Right lobe of liver (tissue), 6 donors: ENCODE results near the gene CREBBP. TPM values are rescaled to one million over a fixed set of nuclear protein-coding genes. Genes with fewer than 3 reads are reported as not detected.
A peak's percentile ranks its signal among the peaks of the same experiment; 100 is the strongest.
"Not testable (repeated sequence)": the region's sequence is repeated elsewhere in the genome, so short reads cannot be mapped to it uniquely, and the experiment has no call there.

Experiments
- ATAC-seq, 4 donors: fragments of 200-7000 bp; cut with Tn5 transposase; one replicate each; pipeline ENCODE4 v1.9.1; 2020; ENCODE audit warnings: mild to moderate bottlenecking in 4 of 4, moderate library complexity in 4 of 4
- DNase-seq, 3 donors: peaks; one replicate each; pipeline ENCODE4 v3.0.0-alpha.2; 2020
- H3K27ac ChIP-seq, 3 donors: fragments of 200-600 bp; one replicate each; pipeline ENCODE4 v1.8.0; 2022
- H3K27me3 ChIP-seq, 2 donors: fragments of 200-600 bp; one replicate each; pipeline ENCODE4 v1.8.0; 2022
- H3K36me3 ChIP-seq, 4 donors: fragments of 200-600 bp; sonication (generic) in 1 of 4; one replicate each; pipeline versions ENCODE4 v1.5.1 to v1.8.0; 2017 to 2022; ENCODE audit warnings: control low read depth in 1 of 4
- H3K4me1 ChIP-seq, 4 donors: fragments of 200-600 bp; sonication (generic) in 1 of 4; one replicate each; pipeline versions ENCODE4 v1.5.1 to v1.8.0; 2017 to 2022; ENCODE audit warnings: control low read depth in 1 of 4
- H3K4me3 ChIP-seq, 3 donors: fragments of 200-600 bp; one replicate each; pipeline ENCODE4 v1.8.0; 2022
- H3K9me3 ChIP-seq, 4 donors: fragments of 200-600 bp; sonication (generic) in 1 of 4; one replicate each; pipeline versions ENCODE4 v1.5.1 to v1.8.0; 2017 to 2022; ENCODE audit warnings: control low read depth in 1 of 4
- CTCF ChIP-seq, 4 donors: fragments of 200-600 bp in 3 of 4; fragments of 450-650 bp in 1 of 4; IDR thresholded peaks; one replicate each; pipeline versions ENCODE4 v1.5.1 to v1.8.0; 2016 to 2022; ENCODE audit warnings: antibody characterized with exemption in 4 of 4, mild to moderate bottlenecking in 2 of 4
- POLR2A ChIP-seq: fragments of 450-650 bp; IDR thresholded peaks from one replicate; pipeline ENCODE4 v1.6.1; 2017; ENCODE audit warnings: antibody characterized with exemption, mild to moderate bottlenecking
- WGBS: methylation state at CpG from one replicate; pipeline ENCODE4 v1.1.6; 2018; ENCODE audit warnings: low coverage, low lambda C conversion rate; ENCODE audit not compliant: insufficient coverage; ENCODE audit errors: missing lambda C conversion rate; 5-methylcytosine and 5-hydroxymethylcytosine counted together
- intact Hi-C, 2 donors: fragments of 100-400 bp; cut with DNase I; formaldehyde crosslinking; loops; one replicate each; pipeline versions ENCODE4 v1.11.2 to v1.14.1; 2022
- total RNA-seq, 6 experiments: library from RNA; depleted of rRNA in 2 of 6; stranded (reverse); fragments of >200 nt in 2 of 6; fragmentation: NEBNext Ultra II Directional in 3 of 6; extraction: Animal tissue kit (Norgen Biotek cat#: 25700) in 3 of 6; gene quantifications; one replicate each; pipeline versions ENCODE4 v1.1.0 to v1.2.4, GENCODE V29; 2016 to 2023
- donor health status: DM: no; HTN: yes; CAD: no.
- donor health status: DM: no; HTN: no; CAD: no.
- donor health status: DM: no; HTN: no; CAD: no.
- donor health status: DM: no; HTN: yes; CAD: no.
- donor health status: DM: no; HTN: yes; CAD: no.

The CREBBP gene
- total RNA-seq, 6 experiments from 2014 or later, result 18.1 to 39.8 (median 29.2) TPM

DNA sequence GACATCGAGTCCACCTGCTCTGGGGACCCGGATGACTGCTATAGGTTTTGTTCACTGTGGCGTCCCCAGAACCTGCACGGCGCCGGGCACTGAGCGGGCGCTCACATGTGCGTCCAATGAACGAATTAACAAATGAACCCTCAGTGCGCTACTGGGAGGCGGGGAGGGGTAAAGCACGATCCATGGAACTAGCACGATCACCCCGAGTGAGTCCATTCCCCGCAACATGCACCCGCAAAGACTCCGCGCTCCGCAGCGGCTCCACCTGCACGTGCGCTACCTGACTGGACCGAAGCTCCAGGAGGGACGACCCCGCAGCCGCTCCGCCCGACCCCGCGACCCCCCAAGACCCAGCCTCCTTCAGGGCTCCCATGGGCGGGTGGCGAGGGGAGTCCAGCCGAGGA lies 163.7 kb downstream of the CREBBP start:
- Histone ChIP-seq H3K27ac (peak overlapping the region in 2 of 3 donors; percentile 80 to 85), H3K4me3 (peak overlapping the region; percentile 83 to 96 (median 96)), H3K4me1 (peaks cover 0 to 22% (median 6%) of the 10 kb centered on the region in 4 donors), H3K36me3 (no peaks in the 10 kb centered on the region), H3K27me3 (no peaks in the 10 kb centered on the region), H3K9me3 (no peaks in the 10 kb centered on the region)
- TF ChIP-seq CTCF (IDR thresholded peaks at IDR 0.05) (no peak), POLR2A (no peak)
- DNase-seq (no peak), ATAC-seq (peak; percentile 49 to 62 (median 58))
- intact Hi-C loops, result no loop called here
- WGBS, result under 1% methylated on average over 18 of the region's 34 CpGs

DNA sequence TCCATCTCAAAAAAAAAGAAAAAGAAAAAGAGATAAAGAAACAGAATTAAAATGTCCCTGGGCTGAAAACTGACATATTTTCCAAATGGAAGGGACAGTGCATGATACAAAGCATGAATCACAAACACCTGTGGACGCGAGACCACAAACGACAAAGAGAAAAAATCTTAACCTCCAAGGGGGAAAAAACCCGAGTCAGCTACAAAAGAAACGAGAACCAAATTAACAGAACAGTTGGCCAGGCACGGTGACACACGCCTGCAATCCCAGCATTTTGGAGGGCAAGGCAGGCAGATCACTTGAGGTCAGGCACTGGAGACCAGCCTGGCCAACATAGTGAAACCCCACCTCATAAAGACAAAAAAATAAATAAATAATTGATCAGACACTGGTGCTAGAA lies 165.1 kb downstream of the CREBBP start:
- Histone ChIP-seq H3K4me1 (peaks cover 0 to 27% (median 8%) of the 10 kb centered on the region in 4 donors), H3K9me3 (no peaks in the 10 kb centered on the region), H3K36me3 (no peaks in the 10 kb centered on the region), H3K27me3 (no peaks in the 10 kb centered on the region), H3K27ac (no peak overlapping the region), H3K4me3 (no peak overlapping the region)
- WGBS, result 88% methylated on average over 6 of the region's 7 CpGs
- DNase-seq, result no peak
- TF ChIP-seq CTCF (IDR thresholded peaks at IDR 0.05) (no peak), POLR2A (no peak)
- ATAC-seq, result no peak
- intact Hi-C loops, result no loop called here

DNA sequence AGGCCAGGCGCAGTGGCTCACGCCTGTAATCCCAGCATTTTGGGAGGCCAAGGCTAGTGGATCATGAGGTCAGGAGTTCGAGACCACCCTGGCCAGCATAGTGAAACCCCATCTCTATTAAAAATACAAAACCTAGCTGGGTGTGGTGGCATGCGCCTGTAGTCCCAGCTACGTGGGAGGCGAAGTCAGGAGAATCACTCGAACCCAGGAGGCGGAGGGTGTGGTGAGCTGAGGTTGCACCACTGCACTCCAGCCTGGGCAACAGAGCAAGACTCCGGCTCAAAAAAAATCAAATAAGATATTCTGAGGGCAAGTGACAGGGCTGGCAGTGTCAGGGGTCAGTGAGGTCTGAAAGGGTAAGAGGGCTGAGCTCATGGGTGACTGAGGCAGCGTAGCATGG lies 166.1 kb downstream of the CREBBP start:
- DNase-seq, H3K27ac ChIP-seq, H3K27me3 ChIP-seq, H3K36me3 ChIP-seq, intact Hi-C loops, H3K4me3 ChIP-seq, ATAC-seq, H3K9me3 ChIP-seq: not testable (repeated sequence)
- H3K4me1 ChIP-seq, result peaks cover 0 to 27% (median 8%) of the 10 kb centered on the region in 4 donors
- 95% methylated on average over 8 of the region's 10 CpGs for WGBS

- Histone ChIP-seq H3K27me3 (no peaks in the 10 kb centered on the region), H3K4me1 (peaks cover 0 to 27% (median 8%) of the 10 kb centered on the region in 4 donors), H3K4me3 (no peak overlapping the region), H3K9me3 (no peaks in the 10 kb centered on the region), H3K27ac (no peak overlapping the region), H3K36me3 (no peaks in the 10 kb centered on the region)
- TF ChIP-seq POLR2A, result no peak
- no peak for TF ChIP-seq CTCF (IDR thresholded peaks at IDR 0.05)
- DNase-seq (no peak), ATAC-seq (no peak)
- intact Hi-C loops, result no loop called here
- 92% methylated on average over 2 of the region's 15 CpGs for WGBS
Observed at GRCh38 chr16:3713587-3714242, 166.8 kb downstream of the CREBBP start.

DNA sequence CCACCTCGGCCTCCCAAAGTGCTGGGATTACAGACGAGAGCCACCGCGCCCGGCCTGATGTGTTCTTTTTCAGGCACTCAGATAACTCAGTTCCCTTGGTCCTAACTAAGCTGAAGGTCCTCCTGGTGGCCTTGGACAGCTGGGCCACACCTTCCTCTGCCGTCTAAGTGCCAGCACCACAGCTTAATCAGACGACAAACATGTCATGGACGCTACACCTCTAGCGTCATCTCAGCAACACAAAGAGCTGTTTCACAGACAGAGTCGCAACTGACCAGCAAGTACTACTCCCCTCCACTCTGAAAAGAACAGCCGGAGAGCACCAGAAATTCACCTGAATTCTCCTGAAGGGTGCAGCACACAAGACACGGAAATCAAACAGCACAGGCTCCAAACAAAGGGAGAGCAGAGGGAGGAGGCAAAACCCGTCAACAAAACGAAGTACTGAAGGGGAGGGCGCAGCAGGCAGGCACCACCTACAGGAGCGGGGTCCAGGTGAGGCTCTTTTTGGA lies 167.6 kb downstream of the CREBBP start:
- 72% methylated on average over 6 of the region's 16 CpGs for WGBS
- ATAC-seq (no peak), DNase-seq (peak in 1 of 3 donors; percentile 11)
- H3K9me3 ChIP-seq, result no peaks in the 10 kb centered on the region
- no peaks in the 10 kb centered on the region for H3K36me3 ChIP-seq
- H3K27ac ChIP-seq, result no peak overlapping the region
- no peak for TF ChIP-seq CTCF (IDR thresholded peaks at IDR 0.05)
- no peak for TF ChIP-seq POLR2A
- no peaks in the 10 kb centered on the region for H3K27me3 ChIP-seq
- H3K4me3 ChIP-seq, result no peak overlapping the region
- intact Hi-C loops, result no loop called here
- H3K4me1 ChIP-seq, result peaks cover 0 to 23% (median 6%) of the 10 kb centered on the region in 4 donors
